Loucy (cell line): ENCODE measurements around the gene TOGARAM2.

Experiments used
- EZH2phosphoT487 ChIP-seq: fragments of 200-600 bp; IDR thresholded peaks from 2 replicates; pipeline ENCODE4 v1.6.1; 2018; ENCODE audit warnings: antibody characterized with exemption, mild to moderate bottlenecking, moderate library complexity, borderline replicate concordance
- TF ChIP-seq, protein P1 (sequence below): fragments of 200-600 bp; sonication (generic); conservative IDR thresholded peaks from 2 replicates; pipeline ENCODE4 v1.5.1; 2014; ENCODE audit warnings: mild to moderate bottlenecking, antibody characterized with exemption, low read length

DNA sequence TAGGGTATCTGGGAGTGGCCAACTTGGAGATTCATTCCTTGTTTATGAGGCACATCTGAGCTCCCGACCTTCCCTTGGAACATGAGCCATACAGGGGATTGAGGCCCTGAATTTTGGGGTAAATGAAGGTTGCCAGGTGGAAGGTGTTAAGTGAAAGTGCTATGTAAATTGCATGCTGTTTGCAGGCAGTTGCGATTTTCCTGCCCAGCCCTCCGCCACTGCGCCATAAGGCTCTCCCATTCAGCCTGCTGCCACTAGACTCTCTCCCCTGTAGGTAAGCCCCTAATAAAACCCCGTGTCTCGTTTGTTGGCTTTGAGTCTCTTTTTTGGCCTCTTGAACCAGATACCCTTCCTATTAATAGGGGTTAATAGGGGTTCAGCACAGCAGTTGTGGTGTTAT is 59.5 kb downstream of the TOGARAM2 start:
- TF ChIP-seq, protein P1, sequence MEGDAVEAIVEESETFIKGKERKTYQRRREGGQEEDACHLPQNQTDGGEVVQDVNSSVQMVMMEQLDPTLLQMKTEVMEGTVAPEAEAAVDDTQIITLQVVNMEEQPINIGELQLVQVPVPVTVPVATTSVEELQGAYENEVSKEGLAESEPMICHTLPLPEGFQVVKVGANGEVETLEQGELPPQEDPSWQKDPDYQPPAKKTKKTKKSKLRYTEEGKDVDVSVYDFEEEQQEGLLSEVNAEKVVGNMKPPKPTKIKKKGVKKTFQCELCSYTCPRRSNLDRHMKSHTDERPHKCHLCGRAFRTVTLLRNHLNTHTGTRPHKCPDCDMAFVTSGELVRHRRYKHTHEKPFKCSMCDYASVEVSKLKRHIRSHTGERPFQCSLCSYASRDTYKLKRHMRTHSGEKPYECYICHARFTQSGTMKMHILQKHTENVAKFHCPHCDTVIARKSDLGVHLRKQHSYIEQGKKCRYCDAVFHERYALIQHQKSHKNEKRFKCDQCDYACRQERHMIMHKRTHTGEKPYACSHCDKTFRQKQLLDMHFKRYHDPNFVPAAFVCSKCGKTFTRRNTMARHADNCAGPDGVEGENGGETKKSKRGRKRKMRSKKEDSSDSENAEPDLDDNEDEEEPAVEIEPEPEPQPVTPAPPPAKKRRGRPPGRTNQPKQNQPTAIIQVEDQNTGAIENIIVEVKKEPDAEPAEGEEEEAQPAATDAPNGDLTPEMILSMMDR = no peak
- TF ChIP-seq EZH2phosphoT487 = no peak
